SIG-M5 (cell line): ENCODE measurements around the gene SNAI3.

Source experiments
- DNase-seq: peaks from one replicate; lab custom pipeline; 2025; lab: John Stamatoyannopoulos, UW

The SNAI3 gene

GRCh38 chr16:88649924-88650748, 36.2 kb downstream of the SNAI3 start:
- no peak for DNase-seq

DNA sequence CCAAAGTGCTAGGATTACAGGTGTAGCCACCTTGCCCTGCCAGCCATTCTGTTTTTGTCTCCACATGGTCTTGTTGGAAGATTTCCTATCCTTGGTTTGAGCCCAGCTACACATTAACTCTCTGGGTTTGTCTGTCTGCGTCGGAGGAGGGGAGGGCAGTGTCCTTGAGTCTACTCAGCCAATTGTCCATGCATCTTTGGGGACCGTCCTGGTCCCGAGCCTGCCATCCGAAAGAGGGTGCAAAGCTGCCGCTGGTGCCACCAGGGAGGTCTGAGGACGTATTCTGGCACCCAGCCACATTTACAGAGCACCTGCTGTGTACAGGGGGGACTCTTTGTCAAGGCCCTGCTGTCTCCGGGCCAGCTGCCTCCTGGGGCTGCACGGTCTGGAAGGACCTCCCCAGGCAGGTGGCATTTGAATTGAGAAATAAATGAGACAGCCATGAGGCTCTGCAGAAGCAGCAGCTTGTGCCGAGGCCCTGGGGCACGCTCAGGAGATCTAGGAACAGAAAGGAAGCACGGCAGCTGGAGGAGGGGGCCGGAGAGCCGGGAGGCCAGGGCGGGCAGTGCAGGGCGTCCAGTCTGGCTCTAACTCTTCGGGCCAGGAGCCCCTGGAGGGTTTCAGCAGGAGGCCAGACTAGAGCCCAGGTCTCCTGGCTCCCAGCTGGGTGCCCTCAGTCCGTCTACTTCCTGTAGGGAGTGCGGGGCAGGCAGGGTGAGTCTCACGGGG, 36.9 kb downstream of the SNAI3 start:
- DNase-seq, result no peak

DNA sequence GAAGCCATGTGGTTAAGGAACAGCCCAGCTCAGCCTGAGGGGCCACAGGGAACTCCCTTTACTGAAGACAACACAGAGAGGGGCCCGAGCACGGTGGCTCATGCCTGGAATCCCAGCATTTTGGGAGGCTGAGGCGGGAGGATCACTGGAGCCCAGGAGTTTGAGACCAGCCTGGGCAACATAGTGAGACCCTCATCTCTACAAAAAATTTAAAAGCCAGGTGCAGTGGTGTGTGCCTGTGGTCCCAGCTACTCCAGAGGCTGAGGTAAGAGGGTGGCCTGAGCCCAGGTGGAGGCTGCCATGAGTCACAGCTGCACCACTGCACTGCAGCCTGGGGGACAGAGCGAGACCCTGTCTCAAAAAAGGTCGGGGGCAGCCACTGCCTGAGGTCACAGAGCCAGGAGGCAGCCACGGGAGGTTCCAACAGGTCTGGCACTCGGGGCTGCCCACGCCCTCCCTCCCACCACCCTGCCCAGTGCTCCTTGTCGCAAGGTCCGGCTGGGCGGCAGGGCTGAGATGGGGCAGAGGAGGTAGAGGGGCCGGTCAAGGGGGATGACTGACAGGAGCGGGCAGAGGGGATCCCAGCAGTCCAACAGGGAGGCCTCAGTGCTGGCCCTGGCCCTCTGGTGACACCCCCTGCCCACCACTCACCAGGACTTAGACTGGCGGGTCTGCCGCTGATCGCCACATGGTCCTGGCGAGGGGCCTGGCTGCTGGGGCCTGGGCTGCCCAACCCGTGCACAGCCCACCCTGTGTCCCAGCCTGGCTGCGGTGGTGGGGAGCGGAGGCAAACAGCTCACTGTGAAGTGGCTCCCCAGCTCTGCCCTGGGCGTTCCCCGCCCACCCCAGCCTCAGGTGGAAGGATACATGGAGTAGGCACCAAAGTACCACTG, 38.9 kb downstream of the SNAI3 start:
- DNase-seq, result no peak

- no peak for DNase-seq
Measured at GRCh38 chr16:88646345-88647034, 39.8 kb downstream of the SNAI3 start.

DNA sequence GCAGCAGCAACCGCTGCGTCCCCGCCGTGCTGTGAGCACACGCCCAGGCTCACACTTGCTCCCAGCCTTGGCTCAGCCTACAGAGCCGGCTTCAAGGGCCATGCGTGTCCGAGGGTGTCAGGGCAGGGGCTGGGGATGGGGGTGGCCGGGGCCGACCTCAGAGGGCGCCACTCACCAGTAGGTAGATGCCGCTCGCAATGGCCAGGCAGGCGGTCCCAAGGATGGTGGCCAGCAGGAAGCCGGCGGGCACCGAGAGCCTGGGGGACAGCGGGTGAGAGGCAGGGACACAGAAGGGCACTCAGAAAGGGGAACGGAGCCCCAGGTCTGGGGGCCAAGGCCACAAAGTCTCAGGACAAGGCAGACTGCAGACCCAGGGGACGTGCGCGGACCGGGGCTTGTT, 40.4 kb downstream of the SNAI3 start:
- DNase-seq, result no peak

DNA sequence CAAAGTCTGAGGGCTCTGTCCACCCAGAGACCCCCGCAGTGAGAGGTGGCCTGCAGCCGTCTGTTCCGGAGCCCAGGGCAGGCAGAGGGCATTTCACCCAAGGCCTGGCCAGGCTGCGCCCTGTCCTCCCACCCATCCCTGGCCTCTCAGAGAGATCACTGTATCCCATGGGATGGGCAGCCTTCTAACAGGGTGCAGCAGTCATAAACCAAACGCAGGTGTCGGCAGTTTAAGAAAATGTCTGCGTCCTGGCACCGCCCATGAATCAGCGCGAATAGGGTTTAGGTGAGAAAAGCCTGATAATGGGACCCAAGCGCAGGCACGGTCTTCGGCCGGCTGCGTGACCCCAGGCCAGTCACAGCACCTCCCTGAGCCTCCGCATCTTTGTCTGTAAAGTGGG, 40.9 kb downstream of the SNAI3 start:
- no peak for DNase-seq

GRCh38 chr16:88643644-88643932, 42.7 kb downstream of the SNAI3 start:
- DNase-seq, result no peak

DNA sequence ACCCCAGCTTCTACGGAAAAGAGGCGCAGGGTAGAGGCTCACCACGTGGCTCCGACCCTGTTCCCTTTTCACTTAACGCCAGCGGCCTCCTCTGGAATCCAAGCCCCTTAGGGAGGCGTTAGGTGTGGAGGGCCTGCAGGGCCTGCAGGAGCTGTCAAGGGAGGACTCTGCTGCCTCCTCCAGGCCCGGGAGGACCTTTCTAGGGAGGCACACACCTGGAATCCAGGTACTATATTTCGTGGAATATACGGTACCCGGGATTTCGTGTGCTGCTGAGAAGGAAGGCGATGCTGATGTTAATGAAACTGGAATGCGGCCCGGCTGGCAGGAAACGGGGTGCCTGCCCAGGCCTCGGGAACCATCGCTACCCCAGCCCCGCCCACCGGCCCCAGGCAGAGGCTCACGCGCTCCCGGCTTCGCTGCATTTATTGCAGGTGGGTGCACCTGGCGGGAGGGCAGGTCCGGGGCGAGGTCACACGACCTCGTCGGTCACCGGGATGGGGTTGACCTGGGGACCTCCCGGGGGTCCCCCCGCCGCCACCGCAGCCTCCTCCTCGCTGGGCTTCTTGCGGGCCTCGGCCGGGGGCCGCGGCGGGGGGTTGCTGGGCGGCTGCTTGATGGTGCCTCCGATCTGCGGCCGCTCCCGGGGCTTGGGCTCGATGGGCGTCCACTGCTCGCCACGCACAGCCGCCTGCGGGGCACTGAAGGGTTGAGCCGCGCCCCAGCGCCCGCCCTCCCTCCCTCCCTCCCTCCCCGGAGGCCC, 43.2 kb downstream of the SNAI3 start:
- no peak for DNase-seq

- DNase-seq, result no peak
Measured at GRCh38 chr16:88640498-88641247, 45.6 kb downstream of the SNAI3 start.

DNA sequence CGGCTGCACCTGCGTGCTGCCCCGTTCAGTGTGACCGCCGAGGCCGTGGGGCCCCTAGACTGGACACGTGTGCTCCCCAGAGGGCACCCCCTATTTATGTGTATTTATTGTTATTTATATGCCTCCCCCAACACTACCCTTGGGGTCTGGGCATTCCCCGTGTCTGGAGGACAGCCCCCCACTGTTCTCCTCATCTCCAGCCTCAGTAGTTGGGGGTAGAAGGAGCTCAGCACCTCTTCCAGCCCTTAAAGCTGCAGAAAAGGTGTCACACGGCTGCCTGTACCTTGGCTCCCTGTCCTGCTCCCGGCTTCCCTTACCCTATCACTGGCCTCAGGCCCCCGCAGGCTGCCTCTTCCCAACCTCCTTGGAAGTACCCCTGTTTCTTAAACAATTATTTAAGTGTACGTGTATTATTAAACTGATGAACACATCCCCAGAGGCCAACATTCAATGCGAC, 46.2 kb downstream of the SNAI3 start:
- no peak for DNase-seq

GRCh38 chr16:88639231-88640038, 46.9 kb downstream of the SNAI3 start:
- DNase-seq, result no peak

- no peak for DNase-seq
Measured at GRCh38 chr16:88638323-88639230, 47.7 kb downstream of the SNAI3 start, which contains the start of gene IL17C. Gene IL17C, plus strand, starts transcription at chr16:88638572. Its CDS starts 70 bp downstream, at chr16:88638642.

GRCh38 chr16:88636488-88637265, 49.6 kb downstream of the SNAI3 start:
- DNase-seq, result no peak

DNA sequence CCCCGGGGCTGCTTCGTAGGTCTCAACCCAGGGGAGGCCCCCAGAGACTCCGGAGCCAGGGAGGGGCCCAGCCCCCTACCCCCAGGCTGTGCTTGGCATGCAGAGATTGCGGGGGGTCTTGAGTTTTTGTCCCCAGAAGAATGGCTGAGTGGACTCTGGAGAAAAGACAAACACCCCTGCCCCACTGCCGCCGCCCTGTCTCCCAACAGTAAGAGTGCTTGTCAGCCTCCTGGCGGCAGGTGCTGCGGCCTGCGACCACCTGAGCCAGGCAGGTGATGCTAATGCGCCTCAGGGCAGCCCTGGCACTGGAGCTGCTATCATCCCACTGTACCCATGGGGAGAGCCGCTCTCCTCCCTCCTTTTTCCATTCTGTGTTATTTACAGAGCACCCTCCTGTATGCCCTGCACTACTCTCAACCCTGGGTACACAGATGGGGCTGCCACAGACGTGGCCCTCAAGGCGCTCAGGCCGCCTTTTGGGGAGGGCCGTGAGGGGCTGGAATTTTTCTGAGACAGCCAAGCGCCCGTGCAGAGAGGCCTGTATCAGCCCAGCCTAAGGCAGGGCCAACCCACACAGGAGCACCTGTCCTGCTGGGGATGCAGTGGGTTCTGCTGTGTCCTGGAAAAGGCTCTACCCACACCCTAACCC, 50.5 kb downstream of the SNAI3 start:
- DNase-seq, result no peak

GRCh38 chr16:88634994-88635670, 51.2 kb downstream of the SNAI3 start:
- DNase-seq, result no peak
